Keratinocyte (primary cell): Measurements from ENCODE around the gene NUP133.

Experiments used
- EZH2 ChIP-seq: IDR thresholded peaks from one replicate; pipeline ENCODE4 v1.6.1; 2012; ENCODE audit warnings: inconsistent platforms, mild to moderate bottlenecking, low read length, moderate library complexity
- TF ChIP-seq, protein P1 (sequence below), 3 experiments: IDR thresholded peaks in 1 of 3; conservative IDR thresholded peaks in 1 of 3; optimal IDR thresholded peaks in 1 of 3; 2 replicates in 2 of 3; 3 replicates in 1 of 3; pipeline versions ENCODE3 to v1.5.1; 2011; ENCODE audit warnings: low read length in 3 of 3, mild to moderate bottlenecking in 3 of 3, moderate library complexity in 2 of 3, control low read depth in 1 of 3, inconsistent platforms in 1 of 3; ENCODE audit not compliant: insufficient read depth in 2 of 3; ENCODE audit errors: extremely low read depth in 1 of 3

DNA sequence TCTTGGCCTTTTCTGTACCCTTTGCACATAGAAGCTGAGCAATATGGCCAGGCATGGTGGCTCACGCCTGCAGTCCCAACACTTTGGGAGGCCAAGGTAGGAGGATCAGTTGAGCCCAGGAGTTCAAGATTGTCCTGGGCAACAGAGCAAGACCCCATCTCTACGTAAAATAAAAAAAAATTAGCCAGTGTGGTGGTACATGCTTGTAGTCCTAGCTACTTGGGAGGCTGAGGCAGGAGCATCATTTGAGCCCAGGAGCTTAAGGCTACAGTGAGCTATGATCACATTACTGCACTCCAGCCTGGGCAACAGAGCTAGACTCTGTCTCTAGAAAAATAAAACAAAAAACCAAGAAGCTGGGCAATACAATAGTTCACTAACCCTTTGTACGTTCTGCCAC is 80.6 kb downstream of the NUP133 start:
- TF ChIP-seq, protein P1, sequence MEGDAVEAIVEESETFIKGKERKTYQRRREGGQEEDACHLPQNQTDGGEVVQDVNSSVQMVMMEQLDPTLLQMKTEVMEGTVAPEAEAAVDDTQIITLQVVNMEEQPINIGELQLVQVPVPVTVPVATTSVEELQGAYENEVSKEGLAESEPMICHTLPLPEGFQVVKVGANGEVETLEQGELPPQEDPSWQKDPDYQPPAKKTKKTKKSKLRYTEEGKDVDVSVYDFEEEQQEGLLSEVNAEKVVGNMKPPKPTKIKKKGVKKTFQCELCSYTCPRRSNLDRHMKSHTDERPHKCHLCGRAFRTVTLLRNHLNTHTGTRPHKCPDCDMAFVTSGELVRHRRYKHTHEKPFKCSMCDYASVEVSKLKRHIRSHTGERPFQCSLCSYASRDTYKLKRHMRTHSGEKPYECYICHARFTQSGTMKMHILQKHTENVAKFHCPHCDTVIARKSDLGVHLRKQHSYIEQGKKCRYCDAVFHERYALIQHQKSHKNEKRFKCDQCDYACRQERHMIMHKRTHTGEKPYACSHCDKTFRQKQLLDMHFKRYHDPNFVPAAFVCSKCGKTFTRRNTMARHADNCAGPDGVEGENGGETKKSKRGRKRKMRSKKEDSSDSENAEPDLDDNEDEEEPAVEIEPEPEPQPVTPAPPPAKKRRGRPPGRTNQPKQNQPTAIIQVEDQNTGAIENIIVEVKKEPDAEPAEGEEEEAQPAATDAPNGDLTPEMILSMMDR (optimal IDR thresholded peaks at IDR 0.05 in 1 of 3, IDR thresholded peaks at IDR 0.05 in 1 of 3, conservative IDR thresholded peaks at IDR 0.05 in 1 of 3; ENCODE audit: extremely low read depth in 1 of 3, insufficient read depth in 2 of 3, low read length in 3 of 3) = no peak
- no peak for TF ChIP-seq EZH2
